GM21825 (cell line): ENCODE measurements around the gene SNX10.

ENCODE experiments used
- ATAC-seq: cut with Tn5 transposase; IDR thresholded peaks from one replicate; pipeline ENCODE4 v1.9.1; 2021; ENCODE audit warnings: mild to moderate bottlenecking, moderate library complexity; ENCODE audit not compliant: unreplicated experiment

Gene SNX10

GRCh38 chr7:26398756-26399509, 107.3 kb downstream of the SNX10 start:
- ATAC-seq, result peak; percentile 88

GRCh38 chr7:26399736-26400135, 108.1 kb downstream of the SNX10 start:
- ATAC-seq, result no peak

- no peak for ATAC-seq
These were observed 112.0 kb downstream of the SNX10 start for GRCh38 chr7:26403640-26404039.

GRCh38 chr7:26404189-26404996, 112.7 kb downstream of the SNX10 start:
- no peak for ATAC-seq

- ATAC-seq, result no peak
These were observed 114.8 kb downstream of the SNX10 start for GRCh38 chr7:26406433-26406832.

GRCh38 chr7:26409661-26410547, 118.2 kb downstream of the SNX10 start:
- no peak for ATAC-seq

GRCh38 chr7:26413007-26413691, 121.5 kb downstream of the SNX10 start:
- no peak for ATAC-seq

GRCh38 chr7:26416004-26416403, 124.3 kb downstream of the SNX10 start:
- ATAC-seq, result no peak

GRCh38 chr7:26417911-26418413, 126.3 kb downstream of the SNX10 start:
- no peak for ATAC-seq

- ATAC-seq, result no peak
These were observed 127.5 kb downstream of the SNX10 start for GRCh38 chr7:26419198-26419597.

- ATAC-seq, result no peak
These were observed 128.9 kb downstream of the SNX10 start for GRCh38 chr7:26420422-26421019.

- no peak for ATAC-seq
These were observed 131.1 kb downstream of the SNX10 start for GRCh38 chr7:26422761-26423160.

- no peak for ATAC-seq
These were observed 131.8 kb downstream of the SNX10 start for GRCh38 chr7:26423436-26423835.
